Karpas-422 (cell line): ENCODE measurements around the gene CLASRP. TPM values are rescaled to one million over a fixed set of nuclear protein-coding genes. Genes with fewer than 3 reads are reported as not detected.
A peak's percentile ranks its signal among the peaks of the same experiment; 100 is the strongest.

Experiments used
- DNase-seq: peaks from one replicate; pipeline ENCODE4 v3.0.0-alpha.2; 2015
- H2AFZ ChIP-seq: fragments of 200-600 bp; sonication (generic); 2 replicates; pipeline ENCODE4 v1.6.1; 2014; ENCODE audit warnings: antibody characterized with exemption, low read length, mixed read lengths
- H3K27ac ChIP-seq: fragments of 200-600 bp; sonication (generic); 2 replicates; pipeline ENCODE4 v1.5.1; 2014; ENCODE audit warnings: mild to moderate bottlenecking, low read length, moderate library complexity
- H3K27me3 ChIP-seq: fragments of 200-600 bp; sonication (generic); 2 replicates; pipeline ENCODE4 v1.6.1; 2014; ENCODE audit warnings: low read length, mixed read lengths
- H3K36me3 ChIP-seq: fragments of 200-600 bp; sonication (generic); 2 replicates; pipeline ENCODE4 v1.6.1; 2014; ENCODE audit warnings: low read length, mixed read lengths; ENCODE audit not compliant: insufficient read depth
- H3K4me1 ChIP-seq: fragments of 200-600 bp; sonication (generic); 2 replicates; pipeline ENCODE4 v1.6.1; 2014; ENCODE audit warnings: mild to moderate bottlenecking, low read length, mixed read lengths
- H3K4me2 ChIP-seq: fragments of 200-600 bp; sonication (generic); 2 replicates; pipeline ENCODE4 v1.6.1; 2014; ENCODE audit warnings: low read length, low read depth, mild to moderate bottlenecking; ENCODE audit not compliant: poor library complexity, severe bottlenecking
- H3K4me3 ChIP-seq: fragments of 200-600 bp; sonication (generic); 2 replicates; pipeline ENCODE4 v1.5.1; 2014; ENCODE audit warnings: mild to moderate bottlenecking, antibody characterized with exemption, low read length, mixed read lengths
- H3K79me2 ChIP-seq: fragments of 200-600 bp; sonication (generic); 2 replicates; pipeline ENCODE4 v1.6.1; 2014; ENCODE audit warnings: mild to moderate bottlenecking, low read length, mixed read lengths
- H3K9ac ChIP-seq: fragments of 200-600 bp; sonication (generic); 2 replicates; pipeline ENCODE4 v1.6.0; 2014; ENCODE audit warnings: low read length
- H3K9me2 ChIP-seq: fragments of 200-600 bp; sonication (generic), shearing (Covaris generic); replicated peaks from 2 replicates; pipeline ENCODE4 v1.6.0; 2014; ENCODE audit warnings: mild to moderate bottlenecking, low read length, moderate library complexity; ENCODE audit not compliant: insufficient read depth
- H3K9me3 ChIP-seq: fragments of 300-700, 200-600 bp; sonication (generic); 2 replicates; pipeline ENCODE4 v1.6.1; 2014; ENCODE audit warnings: low read length, mixed read lengths
- H4K20me1 ChIP-seq: fragments of 200-600 bp; sonication (generic); 2 replicates; pipeline ENCODE4 v1.6.1; 2014; ENCODE audit warnings: mild to moderate bottlenecking, antibody characterized with exemption, low read length, low read depth; ENCODE audit not compliant: insufficient read depth
- total RNA-seq: library from RNA; depleted of rRNA; stranded (reverse); fragments of >200 nt; shearing (Covaris generic); gene quantifications from 2 replicates; pipeline ENCODE4 v1.2.3, GENCODE V29; 2014; ENCODE audit warnings: low replicate concordance

CLASRP gene
- total RNA-seq, 1 experiment from 2014 or later: 22.7 TPM

DNA sequence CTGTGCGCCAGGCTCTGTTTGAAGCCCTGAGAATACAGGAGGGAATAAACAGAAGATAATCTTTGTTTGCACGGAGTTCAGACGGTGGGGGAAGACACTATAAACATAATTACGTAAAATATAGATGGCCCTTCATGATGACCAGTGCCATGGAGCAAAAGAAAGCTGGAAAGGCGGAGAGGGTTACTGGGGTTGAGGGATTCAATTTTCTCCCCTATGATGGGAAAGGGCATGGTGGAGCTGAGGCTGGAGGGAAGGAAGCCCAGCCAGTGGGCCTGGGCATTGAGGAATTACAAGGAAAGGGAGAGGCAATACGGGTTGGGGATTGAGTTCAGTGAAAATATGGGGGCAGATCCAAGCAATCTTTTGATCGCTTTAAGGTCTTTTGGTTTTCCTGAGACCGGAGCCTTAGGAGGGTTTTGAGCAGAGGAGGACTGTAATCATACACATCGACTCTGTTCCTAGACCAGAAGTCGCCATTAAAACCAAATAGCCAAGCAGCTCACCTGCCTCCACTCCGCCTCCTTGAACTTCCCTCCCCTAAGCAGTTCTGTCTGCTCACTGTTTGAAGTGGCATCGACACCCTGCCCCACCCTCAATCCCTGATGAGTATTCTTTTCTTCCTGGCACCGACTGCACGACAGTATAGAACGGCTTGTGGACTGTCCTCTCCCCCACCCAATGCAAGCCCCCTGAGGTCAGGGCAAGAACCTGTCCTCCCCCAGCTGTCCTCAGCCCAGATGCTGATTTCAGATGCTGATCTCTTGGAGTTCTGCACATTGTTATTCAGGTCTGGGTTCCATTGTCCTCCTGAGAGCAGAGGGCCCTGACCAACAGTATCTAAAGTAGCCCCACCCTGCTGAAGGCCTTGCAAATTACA is 38.2 kb downstream of the CLASRP start:
- Histone ChIP-seq H3K4me3 (peak overlapping the region; percentile 98), H4K20me1 (peaks cover 28% of the 10 kb centered on the region), H3K4me1 (peaks cover 55% of the 10 kb centered on the region), H3K9me3 (no peaks in the 10 kb centered on the region), H3K27me3 (no peaks in the 10 kb centered on the region), H3K36me3 (peaks cover 23% of the 10 kb centered on the region), H2AFZ (no peak overlapping the region), H3K4me2 (peak overlapping the region; percentile 86), H3K79me2 (peaks cover 70% of the 10 kb centered on the region), H3K27ac (peak overlapping the region; percentile 96), H3K9me2 (no peaks in the 10 kb centered on the region), H3K9ac (peak overlapping the region; percentile 94)
- peak; percentile 45 for DNase-seq

DNA sequence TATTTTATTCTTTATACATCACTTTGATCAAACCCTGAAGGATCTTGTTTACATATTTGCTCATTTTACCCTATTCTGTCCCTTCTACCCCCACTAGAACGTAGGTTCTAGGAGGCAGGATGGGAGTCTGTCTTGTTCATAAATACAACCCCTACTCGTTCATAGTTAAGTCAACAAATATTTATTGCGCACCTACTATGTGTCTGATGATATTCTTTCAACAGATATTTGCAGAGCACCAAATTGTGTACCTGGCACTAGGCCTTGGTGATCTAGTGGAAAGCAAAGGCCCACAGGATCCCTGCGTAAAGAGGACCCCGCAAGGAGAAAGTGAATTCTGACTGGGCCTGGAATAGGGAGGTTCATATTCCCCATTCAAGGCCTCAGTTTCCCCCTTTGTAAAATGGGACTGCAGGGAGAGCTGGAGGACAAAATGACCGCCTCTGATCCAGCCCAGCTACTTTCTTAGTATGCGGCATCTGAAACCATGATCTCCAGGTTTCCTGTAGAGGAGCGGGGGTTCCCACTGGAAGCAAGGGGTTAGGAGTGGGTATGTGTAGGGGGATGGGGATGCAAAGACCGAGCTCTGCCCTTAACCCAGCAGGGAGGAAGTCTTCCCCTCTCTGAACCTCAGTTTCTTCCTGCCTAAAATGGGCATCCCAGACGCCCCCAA is 39.7 kb downstream of the CLASRP start:
- Histone ChIP-seq H3K9ac (peak overlapping the region; percentile 98), H3K4me2 (peak overlapping the region; percentile 91), H3K27ac (peak overlapping the region; percentile 96), H2AFZ (peak overlapping the region; percentile 20; the same call in 1 of the 2 replicates), H4K20me1 (peaks cover 24% of the 10 kb centered on the region), H3K36me3 (peaks cover 31% of the 10 kb centered on the region), H3K9me3 (no peaks in the 10 kb centered on the region), H3K79me2 (peaks cover 81% of the 10 kb centered on the region), H3K4me1 (peaks cover 47% of the 10 kb centered on the region), H3K4me3 (peak overlapping the region; percentile 94), H3K27me3 (no peaks in the 10 kb centered on the region), H3K9me2 (no peaks in the 10 kb centered on the region)
- DNase-seq: no peak

GRCh38 chr19:45079063-45079910 is 40.4 kb downstream of the CLASRP start, which contains the start of gene GEMIN7:
TSS of gene GEMIN7 (plus strand) at chr19:45079260. CDS start at chr19:45090115, 10,855 bp downstream.
- H3K27me3 ChIP-seq: no peaks in the 10 kb centered on the region
- H3K27ac ChIP-seq: peak within 1 kb of the TSS; percentile 96
- DNase-seq: peak; percentile 94
- H3K4me3 ChIP-seq: peak within 1 kb of the TSS; percentile 94
- H3K4me2 ChIP-seq: peak within 1 kb of the TSS; percentile 91
- H3K79me2 ChIP-seq: peaks cover 81% of the 10 kb centered on the region
- H3K4me1 ChIP-seq: peaks cover 45% of the 10 kb centered on the region
- peaks cover 21% of the 10 kb centered on the region for H4K20me1 ChIP-seq
- peaks cover 30% of the 10 kb centered on the region for H3K36me3 ChIP-seq
- no peaks in the 10 kb centered on the region for H3K9me2 ChIP-seq
- H3K9ac ChIP-seq: peak within 1 kb of the TSS; percentile 98
- no peaks in the 10 kb centered on the region for H3K9me3 ChIP-seq
- H2AFZ ChIP-seq: peak within 1 kb of the TSS; percentile 57; the same call in 1 of the 2 replicates

- H2AFZ ChIP-seq: no peak overlapping the region
- H3K4me3 ChIP-seq: peak overlapping the region; percentile 94
These were observed 41.1 kb downstream of the CLASRP start for GRCh38 chr19:45079911-45080370.

DNA sequence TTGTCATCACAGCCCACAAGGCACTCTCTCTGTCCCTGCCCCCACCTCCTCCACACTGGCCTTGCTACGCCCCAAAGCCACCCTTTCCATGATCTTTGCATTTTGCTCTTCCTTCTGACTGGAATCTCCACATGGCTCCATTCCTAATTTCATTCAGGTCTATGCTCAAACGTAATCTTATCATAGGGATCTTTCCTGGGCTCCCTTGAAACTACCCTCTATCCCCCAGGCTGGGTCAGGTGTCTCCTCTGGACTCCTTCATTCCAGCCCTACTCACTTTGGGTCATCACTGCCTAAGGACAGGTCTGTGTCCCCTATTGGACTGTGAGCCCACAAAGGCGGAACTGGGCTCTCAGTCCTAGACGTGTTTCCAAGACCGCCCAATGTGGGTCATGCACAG is 43.3 kb downstream of the CLASRP start:
- Histone ChIP-seq H3K9ac (no peak overlapping the region), H3K9me3 (no peaks in the 10 kb centered on the region), H3K36me3 (peaks cover 22% of the 10 kb centered on the region), H4K20me1 (peaks cover 13% of the 10 kb centered on the region), H2AFZ (no peak overlapping the region), H3K9me2 (no peaks in the 10 kb centered on the region), H3K27ac (no peak overlapping the region), H3K4me3 (no peak overlapping the region), H3K4me2 (no peak overlapping the region), H3K79me2 (peaks cover 71% of the 10 kb centered on the region), H3K4me1 (peaks cover 28% of the 10 kb centered on the region), H3K27me3 (no peaks in the 10 kb centered on the region)
- no peak for DNase-seq

More at GRCh38 chr19:45079911-45080370, 41.1 kb downstream of the CLASRP start:
- no peak for DNase-seq
- Histone ChIP-seq H3K27me3 (no peaks in the 10 kb centered on the region), H3K9ac (peak overlapping the region; percentile 98), H3K9me3 (no peaks in the 10 kb centered on the region), H3K4me2 (peak overlapping the region; percentile 91), H3K36me3 (peaks cover 23% of the 10 kb centered on the region), H3K79me2 (peaks cover 77% of the 10 kb centered on the region), H3K9me2 (no peaks in the 10 kb centered on the region), H4K20me1 (peaks cover 14% of the 10 kb centered on the region), H3K27ac (peak overlapping the region; percentile 96), H3K4me1 (peaks cover 38% of the 10 kb centered on the region)

GRCh38 chr19:45086480-45086879 is 47.6 kb downstream of the CLASRP start:
- Histone ChIP-seq H3K79me2 (peaks cover 34% of the 10 kb centered on the region), H3K4me1 (peaks cover 9% of the 10 kb centered on the region), H3K9ac (no peak overlapping the region), H3K9me2 (no peaks in the 10 kb centered on the region), H3K27ac (no peak overlapping the region), H2AFZ (no peak overlapping the region), H3K4me2 (no peak overlapping the region), H3K4me3 (no peak overlapping the region), H3K36me3 (peaks cover 24% of the 10 kb centered on the region), H4K20me1 (peaks cover 9% of the 10 kb centered on the region), H3K9me3 (no peaks in the 10 kb centered on the region), H3K27me3 (no peaks in the 10 kb centered on the region)
- no peak for DNase-seq

GRCh38 chr19:45087531-45087930 is 48.7 kb downstream of the CLASRP start:
- Histone ChIP-seq H2AFZ (no peak overlapping the region), H4K20me1 (no peaks in the 10 kb centered on the region; the same call in 1 of the 2 replicates), H3K9me2 (no peaks in the 10 kb centered on the region), H3K4me1 (peaks cover 18% of the 10 kb centered on the region), H3K9ac (no peak overlapping the region), H3K9me3 (no peaks in the 10 kb centered on the region), H3K4me3 (no peak overlapping the region), H3K4me2 (no peak overlapping the region), H3K27me3 (no peaks in the 10 kb centered on the region), H3K79me2 (peaks cover 24% of the 10 kb centered on the region), H3K27ac (no peak overlapping the region), H3K36me3 (peaks cover 13% of the 10 kb centered on the region)
- no peak for DNase-seq
